Tibial artery (tissue), 4 donors: Measurements from ENCODE around the gene RTN4IP1.

Experiments
- DNase-seq, 2 donors: peaks; one replicate each; pipeline ENCODE4 v3.0.0-alpha.2; 2019
- H3K27ac ChIP-seq, 2 donors: fragments of 200-600 bp; sonication (generic) in 1 of 2; 1 replicate in 1 of 2; 2 replicates in 1 of 2; pipeline ENCODE4 v1.5.1; 2018 to 2019; ENCODE audit warnings: mild to moderate bottlenecking in 1 of 2
- H3K27me3 ChIP-seq, 2 donors: fragments of 200-600 bp; sonication (generic) in 1 of 2; one replicate each; pipeline versions ENCODE4 v1.5.1 to v1.6.0; 2016 to 2019
- H3K36me3 ChIP-seq, 3 donors: fragments of 200-600 bp; sonication (generic) in 2 of 3; one replicate each; pipeline ENCODE4 v1.5.1; 2016 to 2019; ENCODE audit warnings: mild to moderate bottlenecking in 2 of 3
- H3K4me1 ChIP-seq, 4 donors: fragments of 200-600 bp; sonication (generic) in 2 of 4; 1 replicate in 3 of 4; 2 replicates in 1 of 4; pipeline ENCODE4 v1.5.1; 2016 to 2019
- H3K4me3 ChIP-seq, 2 donors: fragments of 200-600 bp; sonication (generic) in 1 of 2; 1 replicate in 1 of 2; 2 replicates in 1 of 2; pipeline ENCODE4 v1.5.1; 2018 to 2019; ENCODE audit warnings: mild to moderate bottlenecking in 2 of 2
- H3K9me3 ChIP-seq, 3 donors: fragments of 200-600 bp; sonication (generic) in 1 of 3; one replicate each; pipeline ENCODE4 v1.5.1; 2016 to 2019
- CTCF ChIP-seq, 2 experiments: fragments of 200-600 bp in 1 of 2; fragments of 450-650 bp in 1 of 2; IDR thresholded peaks; one replicate each; pipeline ENCODE4 v1.5.1; 2017 to 2019; ENCODE audit warnings: antibody characterized with exemption in 2 of 2, mild to moderate bottlenecking in 1 of 2, moderate library complexity in 1 of 2
- intact Hi-C: fragments of 100-400 bp; cut with DNase I; formaldehyde crosslinking; loops from one replicate; pipeline ENCODE4 v1.15.0; 2023; ENCODE audit warnings: low total_unique reads

The RTN4IP1 gene

DNA sequence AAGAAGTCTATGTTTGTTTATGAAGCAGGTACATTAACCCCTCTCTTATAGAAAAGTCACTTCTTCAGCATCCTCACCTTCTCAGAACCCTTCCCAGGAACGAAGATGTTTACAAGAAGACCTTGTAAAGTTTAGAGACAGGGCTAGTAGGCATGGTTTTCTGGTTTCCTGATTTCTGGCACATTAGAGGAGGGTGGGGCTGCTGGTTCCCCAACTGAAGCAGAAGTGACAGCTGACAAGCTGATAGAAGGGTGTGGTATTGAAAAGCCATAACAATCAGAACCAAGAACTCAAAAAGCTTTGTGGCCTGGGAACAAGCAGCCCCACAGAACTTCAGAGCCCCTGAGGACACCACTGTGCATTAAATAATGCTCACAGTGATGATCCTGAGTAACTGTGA lies 91.2 kb downstream of the RTN4IP1 start:
- Histone ChIP-seq H3K27ac (no peak overlapping the region), H3K4me3 (no peak overlapping the region), H3K36me3 (no peaks in the 10 kb centered on the region), H3K9me3 (no peaks in the 10 kb centered on the region), H3K27me3 (no peaks in the 10 kb centered on the region), H3K4me1 (no peaks in the 10 kb centered on the region)
- intact Hi-C loops = no loop called here
- TF ChIP-seq CTCF (IDR thresholded peaks at IDR 0.05) = no peak
- no peak for DNase-seq

DNA sequence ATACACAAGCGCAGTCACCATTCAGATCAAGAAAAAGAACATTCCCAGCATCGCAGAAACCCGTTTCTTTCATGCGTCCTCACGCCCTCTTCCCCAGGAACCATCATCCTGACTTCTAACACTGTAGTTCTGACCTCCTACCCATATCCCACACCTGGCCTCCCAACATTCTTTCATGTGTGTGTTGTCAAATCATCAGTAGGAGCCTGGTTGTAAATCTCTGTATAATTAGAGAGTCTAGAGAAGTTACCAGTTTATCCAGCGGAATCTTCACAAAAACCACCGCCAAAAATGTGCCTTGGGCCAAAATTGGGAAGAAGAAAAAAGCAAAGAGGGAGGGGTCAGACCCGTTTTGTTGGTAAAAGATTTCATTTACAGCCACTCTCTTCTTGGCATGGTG lies 91.6 kb downstream of the RTN4IP1 start:
- TF ChIP-seq CTCF (IDR thresholded peaks at IDR 0.05) = no peak
- intact Hi-C loops = no loop called here
- DNase-seq = no peak
- Histone ChIP-seq H3K27me3 (no peaks in the 10 kb centered on the region), H3K36me3 (no peaks in the 10 kb centered on the region), H3K4me1 (no peaks in the 10 kb centered on the region), H3K27ac (no peak overlapping the region), H3K4me3 (no peak overlapping the region), H3K9me3 (no peaks in the 10 kb centered on the region)

DNA sequence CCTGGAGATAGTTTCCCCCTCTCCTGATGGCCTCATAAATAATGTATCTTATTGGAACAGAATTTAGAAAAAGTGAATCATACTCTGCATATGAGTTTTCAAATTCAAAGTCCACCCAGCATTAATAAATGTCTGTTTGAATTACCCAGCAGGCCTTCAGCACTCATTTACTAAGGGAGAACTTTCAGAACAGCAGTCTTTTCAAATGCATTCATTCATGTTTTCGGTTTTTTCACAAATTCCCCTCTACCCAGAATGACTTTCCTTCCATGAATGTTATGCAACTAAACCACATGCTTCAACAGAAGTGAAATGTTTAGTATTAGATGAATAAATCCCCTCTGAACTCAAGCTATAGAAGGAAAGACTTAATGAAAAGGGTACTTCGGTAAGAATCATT lies 92.4 kb downstream of the RTN4IP1 start:
- no peak for TF ChIP-seq CTCF (IDR thresholded peaks at IDR 0.05)
- H3K27ac ChIP-seq = no peak overlapping the region
- intact Hi-C loops = no loop called here

DNA sequence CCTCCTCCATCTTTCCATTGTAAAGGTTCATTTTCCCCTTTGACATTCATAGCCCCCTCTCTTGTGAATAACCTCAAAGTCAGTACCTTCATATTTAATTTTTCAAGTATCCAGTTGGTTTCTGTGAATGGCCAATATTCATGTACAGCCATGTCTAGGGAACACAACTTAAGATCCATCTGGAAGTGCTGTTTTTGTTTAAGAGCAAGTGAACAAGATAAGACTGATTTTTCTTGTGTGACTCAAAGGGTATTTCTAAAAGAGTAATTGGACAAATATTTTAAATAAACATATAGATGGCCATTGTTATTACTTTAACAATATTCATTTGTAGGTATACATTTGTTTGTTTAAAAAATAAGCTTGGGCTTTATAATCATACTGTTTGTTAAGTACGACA lies 92.9 kb downstream of the RTN4IP1 start:
- TF ChIP-seq CTCF (IDR thresholded peaks at IDR 0.05) = no peak
- intact Hi-C loops = no loop called here
- no peaks in the 10 kb centered on the region for H3K36me3 ChIP-seq
- H3K9me3 ChIP-seq = no peaks in the 10 kb centered on the region
- H3K4me3 ChIP-seq = no peak overlapping the region
- no peaks in the 10 kb centered on the region for H3K27me3 ChIP-seq
- DNase-seq = no peak
- H3K4me1 ChIP-seq = no peaks in the 10 kb centered on the region
- no peak overlapping the region for H3K27ac ChIP-seq

More for the DNA sequence above, 92.4 kb downstream of the RTN4IP1 start:
- Histone ChIP-seq H3K4me3 (no peak overlapping the region), H3K4me1 (no peaks in the 10 kb centered on the region), H3K9me3 (no peaks in the 10 kb centered on the region), H3K27me3 (no peaks in the 10 kb centered on the region), H3K36me3 (no peaks in the 10 kb centered on the region)
- DNase-seq = no peak

DNA sequence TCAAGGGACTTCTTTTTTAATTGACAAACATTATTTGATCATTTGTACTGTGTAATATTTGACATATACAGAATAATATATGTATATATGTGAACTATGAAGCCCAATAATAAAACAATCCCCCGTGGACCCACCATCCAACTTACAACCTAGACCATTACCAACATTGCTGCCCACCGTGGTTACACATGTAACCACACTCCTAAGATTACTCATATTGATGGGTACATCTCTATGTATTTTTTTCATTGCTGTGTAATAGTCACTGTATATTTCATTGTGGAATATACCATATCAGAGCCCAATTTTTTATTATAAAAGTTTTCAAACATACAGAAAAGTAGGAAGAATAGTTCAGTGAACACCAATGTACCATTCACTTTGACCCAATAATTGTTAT lies 94.3 kb downstream of the RTN4IP1 start:
- no peak for TF ChIP-seq CTCF (IDR thresholded peaks at IDR 0.05)
- H3K27ac ChIP-seq = no peak overlapping the region
- no peaks in the 10 kb centered on the region for H3K27me3 ChIP-seq
- DNase-seq = no peak
- H3K4me3 ChIP-seq = no peak overlapping the region
- H3K4me1 ChIP-seq = no peaks in the 10 kb centered on the region
- H3K36me3 ChIP-seq = no peaks in the 10 kb centered on the region
- intact Hi-C loops = no loop called here
- H3K9me3 ChIP-seq = no peaks in the 10 kb centered on the region

DNA sequence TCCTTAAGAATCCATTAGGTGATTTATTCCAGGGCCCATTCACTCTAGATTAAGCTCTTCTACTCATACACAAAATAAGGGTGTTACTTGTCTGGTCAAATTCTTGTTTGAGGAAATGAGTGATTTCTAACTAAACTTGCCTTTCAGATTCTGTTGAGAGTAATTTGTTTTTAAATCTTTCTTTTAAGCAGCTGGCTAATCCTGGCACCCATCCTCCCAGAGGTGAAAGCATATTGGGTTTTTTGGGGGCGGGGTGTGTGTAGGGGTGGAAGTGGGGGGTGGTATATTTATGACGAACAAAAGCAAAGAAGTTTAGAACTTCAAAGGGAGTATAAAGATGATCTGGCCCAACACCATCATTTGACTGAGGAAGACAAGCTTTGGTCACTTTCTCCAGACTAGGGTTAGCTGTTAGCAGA lies 94.7 kb downstream of the RTN4IP1 start:
- no peaks in the 10 kb centered on the region for H3K4me1 ChIP-seq
- no peaks in the 10 kb centered on the region for H3K9me3 ChIP-seq
- no peak for TF ChIP-seq CTCF (IDR thresholded peaks at IDR 0.05)
- no peak overlapping the region for H3K27ac ChIP-seq
- H3K4me3 ChIP-seq = no peak overlapping the region
- no peak for DNase-seq
- intact Hi-C loops = no loop called here
- H3K27me3 ChIP-seq = no peaks in the 10 kb centered on the region
- H3K36me3 ChIP-seq = no peaks in the 10 kb centered on the region
